H1 (cell line): Measurements from ENCODE around the gene GALNT18. TPM values are rescaled to one million over a fixed set of nuclear protein-coding genes. Genes with fewer than 3 reads are reported as not detected.

ENCODE experiments used
- BCL11A ChIP-seq, 2 experiments: IDR thresholded peaks; one replicate each; pipeline ENCODE4 v1.6.1; 2011; ENCODE audit warnings: low read depth in 2 of 2, low read length in 2 of 2, mild to moderate bottlenecking in 2 of 2
- RAD21 ChIP-seq, 2 experiments: IDR thresholded peaks in 1 of 2; conservative IDR thresholded peaks in 1 of 2; 2 replicates each; pipeline ENCODE4 v1.6.1; 2011; ENCODE audit warnings: low read depth in 2 of 2, low read length in 2 of 2, improper control_type of control experiment in 1 of 2, inconsistent platforms in 1 of 2, mild to moderate bottlenecking in 1 of 2, moderate library complexity in 1 of 2
- RFX5 ChIP-seq: IDR thresholded peaks from 2 replicates; pipeline ENCODE4 v1.6.1; 2011; ENCODE audit warnings: low read depth, low read length, improper control_type of control experiment, borderline replicate concordance
- TBP ChIP-seq: IDR thresholded peaks from 2 replicates; pipeline ENCODE4 v1.6.1; 2011; ENCODE audit warnings: low read depth, low read length, improper control_type of control experiment
- polyA plus RNA-seq, 7 experiments: library from polyadenylated mRNA; depleted of rRNA in 3 of 7; stranded (reverse) in 5 of 7; unstranded in 2 of 7; fragments of >200 nt in 5 of 7; fragments of 200-250 nt in 2 of 7; gene quantifications; 1 replicate in 5 of 7; 2 replicates in 1 of 7; 4 replicates in 1 of 7; pipeline versions ENCODE4 v1.2.1 to v1.2.3, GENCODE V29; 2011 to 2013; ENCODE audit warnings: missing spikeins in 2 of 7, mixed read lengths in 2 of 7
- total RNA-seq: library from RNA; stranded (reverse); fragmentation: NEBNext Ultra II Directional; extraction: Animal tissue kit (Norgen Biotek cat#: 25700); gene quantifications from 2 replicates; pipeline ENCODE4 v1.2.1, GENCODE V29; 2021

GALNT18 gene
- total and polyA plus RNA-seq, 2 of the 8 experiments (the other 6 are each of a cell fraction or from before 2014, with no cell fraction given) = 6.0 to 9.4 TPM

DNA sequence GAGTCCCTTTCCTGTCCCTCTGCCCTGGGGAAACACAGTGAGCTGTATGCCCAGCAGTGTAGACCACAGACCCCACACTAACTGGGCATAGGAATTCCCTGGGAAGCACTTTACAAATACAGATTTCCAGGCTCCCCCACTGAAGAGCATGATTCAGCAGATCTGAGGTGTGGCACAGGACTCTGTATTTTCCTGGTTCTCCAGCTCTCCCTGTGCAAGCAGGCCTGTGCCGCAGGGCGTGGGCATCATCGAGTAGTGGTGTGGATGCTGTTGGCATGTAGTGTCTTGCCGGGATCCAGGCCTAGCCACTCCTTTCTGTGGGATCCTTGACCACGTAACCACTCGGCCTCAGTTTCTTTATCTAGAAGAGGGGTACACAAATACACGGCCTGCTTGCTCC lies 49.9 kb downstream of the GALNT18 start (continued):
- TF ChIP-seq RAD21 (IDR thresholded peaks at IDR 0.05 in 1 of 2, conservative IDR thresholded peaks at IDR 0.05 in 1 of 2; ENCODE audit: low read depth in 2 of 2, low read length in 2 of 2) = no peak
- TF ChIP-seq BCL11A (IDR thresholded peaks at IDR 0.05; ENCODE audit: low read depth in 2 of 2, low read length in 2 of 2) = no peak
- no peak for TF ChIP-seq TBP
- TF ChIP-seq RFX5 = no peak
